Stimulated activated CD4-positive, alpha-beta T cell treated with anti-CD3 and anti-CD28 coated beads, Interleukin-4, amount 100 ng/mL, for 24 hours (primary cell): ENCODE results near the gene HOXC6.
"Not testable (repeated sequence)": the region's sequence is repeated elsewhere in the genome, so short reads cannot be mapped to it uniquely, and the experiment has no call there.

Experiments
- DNase-seq: peaks from one replicate; pipeline ENCODE4 v3.0.0-alpha.2; 2020

The HOXC6 gene

DNA sequence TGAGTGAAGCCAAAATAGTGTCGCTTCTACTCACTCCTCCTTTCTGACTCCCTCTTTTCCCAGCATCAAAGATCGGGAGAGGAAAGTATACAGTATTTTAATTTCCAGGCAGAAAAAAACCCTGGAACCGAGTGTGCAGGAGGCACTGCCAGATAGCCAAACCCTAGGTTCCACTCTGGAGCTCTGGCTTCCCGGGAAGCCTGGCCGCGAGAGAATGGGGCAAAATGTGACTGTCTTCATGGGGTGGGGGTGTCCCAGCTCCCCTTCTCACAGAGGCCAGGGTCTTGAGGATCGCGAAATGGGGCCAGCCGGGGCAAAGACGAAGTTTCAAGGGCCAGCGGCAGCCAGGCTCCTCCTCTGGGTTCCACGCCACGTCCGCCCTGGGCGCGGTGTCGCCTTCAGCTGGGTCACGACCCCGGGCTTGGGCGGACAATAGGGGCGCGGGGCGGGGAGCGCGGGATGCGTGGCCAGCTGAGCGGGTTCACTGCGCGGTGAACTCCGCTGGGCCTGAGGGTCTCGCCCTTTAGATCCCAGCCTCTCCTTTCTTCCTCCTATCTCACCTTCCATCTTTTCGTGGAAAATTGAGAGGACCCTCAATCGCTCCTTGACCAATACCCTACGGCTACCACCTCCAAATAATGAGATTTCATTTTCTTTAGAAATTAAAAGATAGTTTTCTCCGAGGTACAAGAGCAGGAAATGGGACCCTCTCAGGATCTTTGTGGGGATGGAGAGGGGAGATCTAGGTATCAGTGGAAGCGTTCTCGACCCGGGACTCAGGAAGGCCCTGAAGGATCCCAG, 32.1 kb downstream of the HOXC6 start:
- no peak for DNase-seq

DNA sequence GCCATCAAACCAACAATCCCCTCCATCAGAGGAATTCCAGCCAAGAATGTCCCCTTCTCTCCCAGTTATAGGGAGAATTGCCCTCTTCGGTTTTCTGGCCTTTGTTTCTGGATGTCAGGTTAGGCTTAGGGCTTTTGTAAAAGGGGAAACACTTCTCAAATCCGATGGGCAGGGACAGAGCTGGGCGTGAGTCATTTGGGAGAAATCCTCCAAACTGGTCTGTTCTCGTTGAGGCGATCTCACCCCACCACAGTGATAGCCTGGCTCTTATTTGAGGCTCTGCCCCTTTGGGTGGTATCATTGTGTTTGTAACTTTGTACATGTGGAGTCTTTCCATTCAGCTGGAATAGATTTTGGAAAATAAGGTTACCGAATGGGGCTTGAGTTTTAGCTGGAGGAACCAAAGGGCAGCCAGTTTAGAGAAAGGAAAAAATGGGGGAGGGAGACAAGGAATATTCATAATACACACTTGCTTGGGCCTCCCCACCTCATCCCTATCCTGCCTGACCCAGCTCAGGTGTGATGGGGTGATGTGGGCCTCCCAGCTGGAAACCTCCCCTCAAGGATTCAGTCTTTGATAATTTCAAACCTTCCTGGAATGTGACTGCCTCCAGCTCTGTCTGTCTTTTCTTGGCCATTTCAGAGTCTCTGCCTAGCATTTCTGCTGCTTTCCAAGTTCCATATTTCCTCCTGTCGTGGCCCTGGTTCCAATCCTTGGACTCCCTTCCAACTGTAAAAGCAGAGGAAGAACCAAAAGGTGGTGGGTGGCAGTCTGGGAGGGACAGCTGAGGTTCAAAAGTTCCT, 32.9 kb downstream of the HOXC6 start:
- DNase-seq = no peak

DNA sequence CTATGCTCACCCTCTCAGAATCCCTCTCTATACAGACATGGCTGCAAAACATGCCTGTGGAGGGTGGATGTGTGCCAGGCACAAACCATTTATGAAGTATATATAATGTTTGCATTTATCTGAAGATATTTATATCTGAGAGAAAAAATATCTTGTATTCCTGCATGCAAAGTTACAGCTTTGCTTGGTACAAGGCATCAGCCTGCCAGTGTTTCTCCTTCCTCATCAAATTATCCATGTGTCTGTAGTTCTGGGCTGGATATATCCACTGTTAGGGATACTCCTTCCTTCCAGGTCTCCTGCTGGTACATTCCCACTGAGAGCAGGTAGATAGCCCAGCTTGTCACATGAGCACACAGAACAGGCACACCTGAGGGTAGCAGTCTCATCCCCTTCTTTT, 37.4 kb downstream of the HOXC6 start:
- no peak for DNase-seq

GRCh38 chr12:54066408-54066807, 38.2 kb downstream of the HOXC6 start:
- DNase-seq = no peak

DNA sequence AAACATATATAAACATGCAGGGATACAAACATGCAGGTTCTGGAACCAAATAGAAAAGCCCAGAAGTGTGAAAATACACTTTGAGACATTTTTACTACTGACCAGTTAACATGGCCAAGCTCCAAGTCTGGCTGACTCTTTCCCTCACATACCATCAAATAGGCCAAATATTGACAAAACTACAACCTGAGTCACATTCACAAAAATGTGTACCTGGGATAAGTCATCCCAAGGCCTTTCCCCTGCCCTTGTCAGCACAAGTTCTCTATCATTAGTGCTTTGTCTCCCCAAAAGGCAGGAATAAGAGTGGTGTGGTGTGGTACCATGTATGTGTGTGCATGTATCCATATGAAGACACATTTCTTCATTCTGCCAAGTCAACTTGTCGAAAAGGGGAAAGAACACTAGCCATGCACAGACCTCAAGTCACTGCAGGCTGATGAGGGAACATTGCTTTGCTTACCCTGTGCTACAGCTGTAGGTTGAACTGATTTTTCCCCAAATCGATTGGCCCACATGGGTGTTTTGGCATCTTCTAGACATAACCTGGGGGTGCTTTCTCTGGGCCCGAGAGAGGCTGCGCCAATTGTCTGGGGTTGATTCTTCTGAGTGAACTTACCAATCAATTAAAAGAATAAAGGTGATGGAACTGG, 40.3 kb downstream of the HOXC6 start:
- DNase-seq = no peak

DNA sequence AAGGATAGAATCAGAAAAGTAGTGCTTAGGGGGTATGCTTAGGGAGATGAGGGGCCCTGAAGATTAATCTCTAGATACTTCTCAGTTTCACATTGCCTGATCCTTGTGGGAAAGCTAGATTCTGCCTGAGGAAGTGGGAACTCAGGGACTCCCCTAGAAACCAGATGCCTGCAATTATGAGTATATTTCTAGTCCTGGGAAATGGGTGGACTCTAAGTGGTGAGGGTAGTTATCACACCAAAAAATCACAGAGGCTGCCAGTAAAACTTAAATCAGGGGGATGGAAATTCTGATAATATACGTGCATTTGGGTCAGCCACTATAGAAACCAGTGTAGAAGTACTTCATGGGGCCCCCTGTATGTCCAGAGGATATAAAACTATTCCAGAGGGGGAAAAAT, 43.7 kb downstream of the HOXC6 start:
- DNase-seq = no peak

DNA sequence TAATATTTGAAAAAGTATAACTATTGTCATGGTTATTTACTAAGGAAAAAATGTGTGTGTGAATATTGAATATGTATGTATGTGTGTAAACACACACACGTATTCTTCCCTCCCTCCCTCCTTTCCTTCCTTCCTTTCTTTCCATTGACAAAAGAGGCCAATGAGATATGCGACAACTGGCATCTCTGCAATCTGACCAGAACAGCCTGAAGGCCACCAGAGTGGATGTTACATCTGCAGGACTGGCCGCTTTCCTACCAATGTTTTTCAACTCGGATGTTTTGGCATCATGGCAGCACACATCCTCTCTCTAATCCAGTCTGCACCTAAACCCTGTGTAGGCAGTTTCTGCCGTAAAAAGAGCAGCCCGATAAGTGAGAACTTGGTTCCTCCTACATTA, 46.1 kb downstream of the HOXC6 start:
- no peak for DNase-seq

GRCh38 chr12:54075409-54075808, 47.2 kb downstream of the HOXC6 start:
- DNase-seq = no peak

- DNase-seq = no peak
These were observed 47.7 kb downstream of the HOXC6 start for GRCh38 chr12:54075974-54076373.

DNA sequence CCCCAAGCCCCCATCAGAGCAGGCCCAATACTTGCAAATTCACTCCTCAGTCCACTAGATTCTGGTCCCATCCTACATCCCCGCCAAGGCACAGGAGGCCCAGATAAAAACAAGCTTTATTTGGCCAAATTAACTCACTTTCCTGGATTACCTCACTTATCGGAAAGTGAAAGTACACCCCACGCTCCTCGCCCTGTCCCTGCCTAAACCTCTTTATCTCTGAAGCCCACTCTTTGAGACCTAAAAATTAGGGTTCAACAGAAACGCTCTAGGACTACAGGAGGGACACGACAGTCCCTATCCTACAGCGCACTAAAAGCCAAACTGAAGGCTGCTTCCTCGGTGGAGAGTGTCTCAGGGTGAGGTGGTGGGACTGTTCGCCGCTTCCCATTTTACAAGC, 49.6 kb downstream of the HOXC6 start:
- DNase-seq = not testable (repeated sequence)

DNA sequence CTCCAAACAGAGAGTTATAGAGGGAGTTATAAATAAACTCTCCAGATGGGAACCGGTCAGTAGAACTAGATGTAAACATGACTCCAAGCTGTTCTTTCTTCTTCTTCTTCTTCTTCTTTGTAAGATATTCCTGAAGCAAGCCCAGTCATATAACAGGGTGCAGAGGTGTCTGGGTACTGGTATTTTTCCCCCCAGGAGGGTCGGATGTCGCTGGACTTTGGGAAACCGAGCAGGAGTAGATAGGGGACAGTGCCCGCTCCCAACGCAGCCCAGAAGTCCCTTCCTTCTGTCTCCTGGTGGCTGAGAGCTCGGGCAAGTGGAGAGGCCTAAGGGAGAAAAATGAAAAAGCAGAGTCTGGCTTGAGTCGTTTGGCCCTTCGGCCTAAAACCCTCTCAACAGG, 50.9 kb downstream of the HOXC6 start:
- not testable (repeated sequence) for DNase-seq
